Left ventricle myocardium inferior (tissue), 1 donor: ENCODE measurements around the gene KIAA1958. TPM values are rescaled to one million over a fixed set of nuclear protein-coding genes. Genes with fewer than 3 reads are reported as not detected.

Experiments
- DNase-seq: peaks from one replicate; pipeline ENCODE4 v3.0.0-alpha.2; 2020
- H3K27ac ChIP-seq: fragments of 200-600 bp; replicated peaks from 2 replicates; pipeline ENCODE4 v1.8.0; 2021
- H3K27me3 ChIP-seq: fragments of 200-600 bp; 2 replicates; pipeline ENCODE4 v1.8.0; 2021; ENCODE audit warnings: low read depth
- H3K36me3 ChIP-seq: fragments of 200-600 bp; 2 replicates; pipeline ENCODE4 v1.8.0; 2021
- H3K4me1 ChIP-seq: fragments of 200-600 bp; 2 replicates; pipeline ENCODE4 v1.8.0; 2021
- H3K4me3 ChIP-seq: fragments of 200-600 bp; 2 replicates; pipeline ENCODE4 v1.8.0; 2021; ENCODE audit warnings: mild to moderate bottlenecking, moderate library complexity
- H3K9me3 ChIP-seq: fragments of 200-600 bp; replicated peaks from 2 replicates; pipeline ENCODE4 v1.8.0; 2021
- CTCF ChIP-seq: fragments of 200-600 bp; IDR thresholded peaks from 2 replicates; pipeline ENCODE4 v1.8.0; 2021; ENCODE audit warnings: antibody characterized with exemption, mild to moderate bottlenecking, borderline replicate concordance
- intact Hi-C: fragments of 100-400 bp; cut with micrococcal nuclease; formaldehyde crosslinking; loops from one replicate; pipeline ENCODE4 v1.11.0; 2022
- total RNA-seq: library from RNA; stranded (reverse); fragmentation: NEBNext Ultra II Directional; extraction: Animal tissue kit (Norgen Biotek cat#: 25700); gene quantifications from one replicate; pipeline ENCODE4 v1.2.1, GENCODE V29; 2021
- donor health status: DM: no; HTN: yes; CAD: no; lungs with severe emphysema.

Gene KIAA1958
- total RNA-seq, 1 donor from 2014 or later, result 5.6 TPM

- intact Hi-C loops, result no loop called here
- no peak for DNase-seq
Observed at GRCh38 chr9:112531666-112532282, 45.1 kb downstream of the KIAA1958 start.

GRCh38 chr9:112532427-112532826 lies 45.8 kb downstream of the KIAA1958 start:
- Histone ChIP-seq H3K9me3 (no peaks in the 10 kb centered on the region), H3K4me3 (no peak overlapping the region), H3K27ac (no peak overlapping the region), H3K27me3 (no peaks in the 10 kb centered on the region), H3K36me3 (no peaks in the 10 kb centered on the region), H3K4me1 (peaks cover 26% of the 10 kb centered on the region)
- DNase-seq, result no peak
- no peak for TF ChIP-seq CTCF
- intact Hi-C loops, result no loop called here

More at GRCh38 chr9:112531666-112532282, 45.1 kb downstream of the KIAA1958 start:
- no peaks in the 10 kb centered on the region for H3K36me3 ChIP-seq
- no peak overlapping the region for H3K27ac ChIP-seq
- no peaks in the 10 kb centered on the region for H3K27me3 ChIP-seq
- TF ChIP-seq CTCF, result no peak
- H3K4me1 ChIP-seq, result peaks cover 26% of the 10 kb centered on the region
- H3K9me3 ChIP-seq, result no peaks in the 10 kb centered on the region
- no peak overlapping the region for H3K4me3 ChIP-seq

GRCh38 chr9:112533660-112534059 lies 47.0 kb downstream of the KIAA1958 start:
- intact Hi-C loops, result no loop called here
- no peak for TF ChIP-seq CTCF
- Histone ChIP-seq H3K4me1 (peaks cover 26% of the 10 kb centered on the region), H3K27ac (no peak overlapping the region), H3K4me3 (no peak overlapping the region), H3K9me3 (no peaks in the 10 kb centered on the region), H3K27me3 (no peaks in the 10 kb centered on the region), H3K36me3 (no peaks in the 10 kb centered on the region)
- no peak for DNase-seq

- no peaks in the 10 kb centered on the region for H3K9me3 ChIP-seq
- H3K27me3 ChIP-seq, result no peaks in the 10 kb centered on the region
- intact Hi-C loops, result no loop called here
- H3K36me3 ChIP-seq, result no peaks in the 10 kb centered on the region
- H3K27ac ChIP-seq, result no peak overlapping the region
- H3K4me1 ChIP-seq, result peaks cover 26% of the 10 kb centered on the region
- DNase-seq, result no peak
- no peak overlapping the region for H3K4me3 ChIP-seq
- no peak for TF ChIP-seq CTCF
Observed at GRCh38 chr9:112535301-112535700, 48.7 kb downstream of the KIAA1958 start.

GRCh38 chr9:112535811-112536210 lies 49.2 kb downstream of the KIAA1958 start:
- no peak for TF ChIP-seq CTCF
- Histone ChIP-seq H3K27me3 (no peaks in the 10 kb centered on the region), H3K4me1 (peaks cover 22% of the 10 kb centered on the region), H3K4me3 (no peak overlapping the region), H3K27ac (no peak overlapping the region), H3K36me3 (no peaks in the 10 kb centered on the region), H3K9me3 (no peaks in the 10 kb centered on the region)
- DNase-seq, result no peak
- intact Hi-C loops, result no loop called here

GRCh38 chr9:112537561-112537960 lies 50.9 kb downstream of the KIAA1958 start:
- no peak for TF ChIP-seq CTCF
- no peak for DNase-seq
- no peak overlapping the region for H3K4me3 ChIP-seq
- no peaks in the 10 kb centered on the region for H3K9me3 ChIP-seq
- intact Hi-C loops, result no loop called here
- H3K4me1 ChIP-seq, result peaks cover 9% of the 10 kb centered on the region
- H3K27ac ChIP-seq, result no peak overlapping the region
- H3K36me3 ChIP-seq, result no peaks in the 10 kb centered on the region
- H3K27me3 ChIP-seq, result no peaks in the 10 kb centered on the region
